Activated CD8-positive, alpha-beta T cell treated with anti-CD3 and anti-CD28 coated beads for 36 hours (primary cell): ENCODE results near the gene NUDCD3. TPM values are rescaled to one million over a fixed set of nuclear protein-coding genes. Genes with fewer than 3 reads are reported as not detected.

Source experiments
- ATAC-seq: fragments of 200-7000 bp; cut with Tn5 transposase; one replicate; pipeline ENCODE4 v1.10.0; 2021; ENCODE audit warnings: mild to moderate bottlenecking, moderate library complexity
- CTCF ChIA-PET: fragments of 350-600 bp; sonication (Branson Sonifier 250); formaldehyde crosslinking; loops from one replicate; lab custom pipeline; 2021; ENCODE audit warnings: antibody characterized with exemption; lab: Charles Lee
- POLR2A ChIA-PET: fragments of 350-600 bp; sonication (Branson Sonifier 250); formaldehyde crosslinking; loops from one replicate; lab custom pipeline; 2021; ENCODE audit warnings: antibody characterized with exemption; lab: Charles Lee
- DNase-seq: peaks from one replicate; pipeline ENCODE4 v3.0.0-alpha.2; 2020
- H3K27ac Mint-ChIP-seq: one replicate; pipeline ENCODE4 v1.8.0; 2021; ENCODE audit warnings: mild to moderate bottlenecking, mixed read lengths
- H3K27me3 Mint-ChIP-seq: one replicate; pipeline ENCODE4 v1.8.0; 2021; ENCODE audit warnings: mixed read lengths
- H3K36me3 Mint-ChIP-seq: one replicate; pipeline ENCODE4 v1.8.0; 2021; ENCODE audit warnings: low read depth, mixed read lengths
- H3K4me1 Mint-ChIP-seq: one replicate; pipeline ENCODE4 v1.8.0; 2021; ENCODE audit warnings: low read depth, mixed read lengths
- H3K4me3 Mint-ChIP-seq: one replicate; pipeline ENCODE4 v1.8.0; 2021; ENCODE audit warnings: mild to moderate bottlenecking, moderate library complexity, mixed read lengths
- H3K9me3 Mint-ChIP-seq: one replicate; pipeline ENCODE4 v1.8.0; 2021; ENCODE audit warnings: mixed read lengths
- CTCF ChIP-seq: fragments of 200-600 bp; IDR thresholded peaks from one replicate; pipeline ENCODE4 v1.8.0; 2022; ENCODE audit warnings: antibody characterized with exemption, mild to moderate bottlenecking
- intact Hi-C: fragments of 100-400 bp; cut with micrococcal nuclease; formaldehyde crosslinking; loops from one replicate; pipeline ENCODE4 v1.10.0; 2022
- total RNA-seq, 2 experiments: library from RNA; stranded (reverse); gene quantifications; one replicate each; pipeline ENCODE4 v1.2.3, GENCODE V29; 2021

Gene NUDCD3
- total RNA-seq, 2 experiments from 2014 or later = 102 to 107 TPM

- ChIA-PET POLR2A (no interaction called here), CTCF (no interaction called here)
- Mint-ChIP-seq H3K36me3 (no peaks in the 10 kb centered on the region), H3K4me1 (no peaks in the 10 kb centered on the region), H3K9me3 (no peaks in the 10 kb centered on the region), H3K27ac (no peak overlapping the region), H3K4me3 (no peak overlapping the region), H3K27me3 (peaks cover 2% of the 10 kb centered on the region)
- ATAC-seq = no peak
- no peak for DNase-seq
- intact Hi-C loops = no loop called here
- TF ChIP-seq CTCF = no peak
These were observed 117.1 kb downstream of the NUDCD3 start for GRCh38 chr7:44373418-44373740.

DNA sequence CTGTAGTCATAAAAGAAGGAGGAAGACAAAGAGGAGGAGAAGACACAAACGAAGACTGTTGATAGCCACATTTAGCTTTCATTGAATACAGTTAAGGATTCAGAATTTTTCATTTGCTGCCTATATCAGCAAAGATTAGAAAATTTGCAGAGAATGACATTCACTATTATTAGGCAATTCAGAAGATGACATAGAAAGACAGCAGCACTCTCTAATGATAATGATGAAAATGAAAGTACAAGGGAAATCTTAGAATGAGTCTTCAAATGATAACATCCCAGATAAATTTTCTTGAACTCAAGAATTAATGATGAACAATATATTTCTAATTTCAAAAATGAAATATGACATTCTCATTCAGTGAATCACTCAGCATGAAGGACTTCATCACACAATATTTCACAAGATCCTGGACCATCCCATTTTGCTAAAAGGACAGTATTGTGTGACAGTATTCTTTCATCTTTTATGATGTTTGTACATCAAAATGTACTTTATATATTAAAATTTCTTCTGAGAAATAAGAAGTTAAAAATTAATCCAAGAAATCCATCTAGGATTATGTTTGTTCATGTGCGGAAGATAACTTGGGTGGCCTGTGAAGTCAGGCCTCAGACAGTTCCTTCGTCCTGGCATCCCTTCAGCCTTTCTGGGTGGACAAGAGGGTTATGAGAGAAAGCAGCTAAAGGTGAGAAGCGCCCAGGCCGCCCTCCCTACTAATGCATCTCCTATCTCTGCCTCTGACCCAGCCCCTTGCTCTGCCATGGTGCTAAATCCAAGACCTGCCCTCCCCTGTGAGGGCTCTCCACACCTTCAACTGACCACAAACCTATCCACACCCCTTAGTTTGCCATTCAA is 117.7 kb downstream of the NUDCD3 start:
- DNase-seq (no peak), ATAC-seq (no peak)
- no peak for TF ChIP-seq CTCF
- Mint-ChIP-seq H3K27me3 (peaks cover 5% of the 10 kb centered on the region), H3K27ac (no peak overlapping the region), H3K4me3 (no peak overlapping the region), H3K36me3 (no peaks in the 10 kb centered on the region), H3K9me3 (no peaks in the 10 kb centered on the region), H3K4me1 (no peaks in the 10 kb centered on the region)
- intact Hi-C loops = no loop called here
- ChIA-PET POLR2A (no interaction called here), CTCF (no interaction called here)

DNA sequence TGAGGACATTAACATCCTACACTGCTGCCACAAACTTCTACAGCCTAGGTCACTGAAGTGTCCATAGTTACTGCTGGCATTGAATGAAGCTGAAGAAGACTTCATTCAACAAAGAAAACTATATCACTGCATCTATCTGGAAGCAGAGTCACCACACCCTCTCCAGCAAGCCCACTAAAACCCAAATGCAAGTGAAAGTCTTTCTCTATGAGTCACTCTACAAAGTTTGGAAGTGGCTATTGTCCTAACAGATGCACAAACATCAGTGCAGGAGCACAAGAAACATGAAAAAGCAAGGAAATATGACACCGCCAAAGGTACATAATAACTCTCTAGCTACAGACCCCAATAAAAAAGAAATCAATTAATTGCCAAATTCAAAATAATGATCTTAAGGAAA is 121.6 kb downstream of the NUDCD3 start:
- H3K27ac Mint-ChIP-seq = no peak overlapping the region
- H3K9me3 Mint-ChIP-seq = no peaks in the 10 kb centered on the region
- no peak for DNase-seq
- no peak for ATAC-seq
- ChIA-PET POLR2A (interaction anchor here (1.4 kb wide), 1 partner anchor 22 kb away, joined by 3 read pairs; no protein-coding TSS in a partner anchor), CTCF (interaction anchor here (1.6 to 2.3 kb wide), 2 partner anchors 19 to 128 kb away, joined by 3 to 11 read pairs; no protein-coding TSS in a partner anchor)
- intact Hi-C loops = no loop called here
- no peaks in the 10 kb centered on the region for H3K36me3 Mint-ChIP-seq
- no peak for TF ChIP-seq CTCF
- peaks cover 8% of the 10 kb centered on the region for H3K27me3 Mint-ChIP-seq
- H3K4me1 Mint-ChIP-seq = no peaks in the 10 kb centered on the region
- H3K4me3 Mint-ChIP-seq = no peak overlapping the region

DNA sequence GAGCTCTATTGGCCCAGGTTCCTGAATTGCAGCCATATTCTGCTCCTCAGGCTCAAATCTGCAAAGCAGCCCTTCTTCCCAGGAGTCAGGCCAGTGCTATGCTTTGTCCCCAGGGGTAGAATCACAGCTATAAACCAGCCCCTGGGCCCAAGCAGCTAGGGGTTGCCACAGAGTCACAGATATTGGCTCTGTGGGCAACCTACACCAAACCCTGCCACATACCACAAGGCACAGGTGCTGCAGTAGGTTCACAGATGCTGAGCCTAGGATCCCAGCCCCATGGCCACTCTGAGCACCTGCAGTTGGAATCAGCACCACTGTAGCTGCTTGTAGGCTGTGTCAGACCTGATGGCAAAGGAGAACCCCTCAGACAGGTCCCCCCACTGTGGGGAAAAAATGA is 122.0 kb downstream of the NUDCD3 start:
- no peaks in the 10 kb centered on the region for H3K36me3 Mint-ChIP-seq
- no peaks in the 10 kb centered on the region for H3K9me3 Mint-ChIP-seq
- ChIA-PET CTCF (interaction anchor here (1.6 to 2.3 kb wide), 2 partner anchors 19 to 128 kb away, joined by 3 to 11 read pairs; no protein-coding TSS in a partner anchor), POLR2A (no interaction called here)
- no peak overlapping the region for H3K4me3 Mint-ChIP-seq
- no peak for DNase-seq
- no peak for TF ChIP-seq CTCF
- H3K4me1 Mint-ChIP-seq = no peaks in the 10 kb centered on the region
- intact Hi-C loops = no loop called here
- peaks cover 8% of the 10 kb centered on the region for H3K27me3 Mint-ChIP-seq
- ATAC-seq = no peak
- H3K27ac Mint-ChIP-seq = no peak overlapping the region

- Mint-ChIP-seq H3K4me3 (no peak overlapping the region), H3K27ac (no peak overlapping the region), H3K36me3 (no peaks in the 10 kb centered on the region), H3K9me3 (no peaks in the 10 kb centered on the region), H3K4me1 (no peaks in the 10 kb centered on the region), H3K27me3 (peaks cover 10% of the 10 kb centered on the region)
- DNase-seq = no peak
- ATAC-seq = no peak
- intact Hi-C loops = no loop called here
- CTCF ChIA-PET = interaction anchor here (1.3 to 2.3 kb wide), 3 partner anchors 18 to 127 kb away, joined by 3 to 11 read pairs (median 5); no protein-coding TSS in a partner anchor
- POLR2A ChIA-PET = no interaction called here
- TF ChIP-seq CTCF = no peak
These were observed 122.9 kb downstream of the NUDCD3 start for GRCh38 chr7:44367475-44368043.
